ENCODE measurements around the gene CLCA2.

GRCh38 chr1:86500714-86501113 lies 76.7 kb downstream of the CLCA2 start:
- no peak for TF ChIP-seq POLR2AphosphoS5 (IDR thresholded peaks at IDR 0.05; ENCODE audit: low read depth, low read length)
- TF ChIP-seq SIN3A (IDR thresholded peaks at IDR 0.05; ENCODE audit: borderline replicate concordance, insufficient read depth, low read length): no peak
- no peak for TF ChIP-seq TAF1 (IDR thresholded peaks at IDR 0.05; ENCODE audit: borderline replicate concordance, insufficient read depth, low read length)
- TF ChIP-seq REST (IDR thresholded peaks at IDR 0.05; ENCODE audit: insufficient read depth in 1 of 2, low read depth in 2 of 2, low read length in 2 of 2): no peak
- no peak for TF ChIP-seq FOXP2 (optimal IDR thresholded peaks at IDR 0.05; ENCODE audit: borderline replicate concordance, extremely low read depth, extremely low read length, insufficient read depth)

Measured in PFSK-1 (cell line).